DND-41 (cell line): ENCODE data around the gene TMEM242.

ENCODE experiments used
- CTCF ChIP-seq: IDR thresholded peaks from 2 replicates; pipeline ENCODE4 v1.5.1; 2012; ENCODE audit warnings: borderline replicate concordance, low read length, moderate library complexity, mild to moderate bottlenecking; ENCODE audit not compliant: poor library complexity, severe bottlenecking; ENCODE audit errors: extremely low read depth
- EZH2 ChIP-seq: IDR thresholded peaks from 3 replicates; pipeline ENCODE4 v1.6.1; 2012; ENCODE audit warnings: borderline replicate concordance, low read depth, mild to moderate bottlenecking, moderate library complexity, low read length, inconsistent platforms; ENCODE audit not compliant: severe bottlenecking

DNA sequence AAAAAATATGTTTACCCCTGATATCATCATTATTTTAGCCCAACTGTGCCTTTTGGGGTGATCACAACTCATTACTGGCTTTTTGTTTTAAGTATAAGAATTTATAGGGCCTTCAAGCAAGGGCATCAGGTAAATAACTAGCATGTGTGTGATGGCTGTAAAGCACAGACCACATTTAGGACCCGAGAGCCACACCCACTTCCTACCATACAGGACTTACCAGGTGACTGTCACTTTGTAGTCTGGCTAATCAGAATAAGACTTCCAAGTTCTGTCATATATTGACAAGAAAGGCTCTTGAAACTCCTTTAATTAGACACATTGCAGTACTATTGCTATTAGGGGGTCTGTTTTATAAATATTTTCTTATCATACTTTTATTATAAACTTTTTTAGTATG lies 31.1 kb downstream of the TMEM242 start:
- no peak for TF ChIP-seq CTCF
- no peak for TF ChIP-seq EZH2
